ENCODE results near the gene CALN1. TPM values are rescaled to one million over a fixed set of nuclear protein-coding genes. Genes with fewer than 3 reads are reported as not detected.

CALN1 gene
- total RNA-seq, 1 donor from 2014 or later, result 0.52 TPM

- H3K9ac ChIP-seq (ENCODE audit: low read depth in 1 of 3, low read length in 3 of 3), result no peak overlapping the region
- no peaks in the 10 kb centered on the region for H3K9me3 ChIP-seq (ENCODE audit: control insufficient read depth in 3 of 3, low read length in 3 of 3)
- H3K36me3 ChIP-seq (ENCODE audit: control insufficient read depth in 3 of 3, insufficient read depth in 3 of 3, low read length in 3 of 3), result no peaks in the 10 kb centered on the region
- H3K4me1 ChIP-seq (ENCODE audit: control insufficient read depth in 3 of 3, insufficient read depth in 3 of 3, low read length in 3 of 3), result no peaks in the 10 kb centered on the region
- no peak overlapping the region for H3K4me3 ChIP-seq (ENCODE audit: low read length in 3 of 3)
- H3K27ac ChIP-seq (ENCODE audit: low read depth, low read length), result no peak overlapping the region
- peaks cover 0 to 5% (median 2%) of the 10 kb centered on the region in 3 donors for H3K27me3 ChIP-seq (ENCODE audit: control insufficient read depth in 3 of 3, insufficient read depth in 3 of 3, low read length in 3 of 3)
These were observed 26.4 kb upstream of the CALN1 start for GRCh38 chr7:72438491-72438890.

GRCh38 chr7:72437610-72438009 lies 25.5 kb upstream of the CALN1 start:
- Histone ChIP-seq H3K27ac (ENCODE audit: low read depth, low read length) (no peak overlapping the region), H3K4me1 (ENCODE audit: control insufficient read depth in 3 of 3, insufficient read depth in 3 of 3, low read length in 3 of 3) (no peaks in the 10 kb centered on the region), H3K36me3 (ENCODE audit: control insufficient read depth in 3 of 3, insufficient read depth in 3 of 3, low read length in 3 of 3) (no peaks in the 10 kb centered on the region), H3K9me3 (ENCODE audit: control insufficient read depth in 3 of 3, low read length in 3 of 3) (no peaks in the 10 kb centered on the region), H3K4me3 (ENCODE audit: low read length in 3 of 3) (no peak overlapping the region), H3K9ac (ENCODE audit: low read depth in 1 of 3, low read length in 3 of 3) (no peak overlapping the region), H3K27me3 (ENCODE audit: control insufficient read depth in 3 of 3, insufficient read depth in 3 of 3, low read length in 3 of 3) (peaks cover 0 to 2% (median 0%) of the 10 kb centered on the region in 3 donors)

- Histone ChIP-seq H3K27ac (ENCODE audit: low read depth, low read length) (no peak overlapping the region), H3K9ac (ENCODE audit: low read depth in 1 of 3, low read length in 3 of 3) (no peak overlapping the region), H3K27me3 (ENCODE audit: control insufficient read depth in 3 of 3, insufficient read depth in 3 of 3, low read length in 3 of 3) (peaks cover 0 to 5% (median 0%) of the 10 kb centered on the region in 3 donors), H3K36me3 (ENCODE audit: control insufficient read depth in 3 of 3, insufficient read depth in 3 of 3, low read length in 3 of 3) (no peaks in the 10 kb centered on the region), H3K4me1 (ENCODE audit: control insufficient read depth in 3 of 3, insufficient read depth in 3 of 3, low read length in 3 of 3) (no peaks in the 10 kb centered on the region), H3K9me3 (ENCODE audit: control insufficient read depth in 3 of 3, low read length in 3 of 3) (no peaks in the 10 kb centered on the region), H3K4me3 (ENCODE audit: low read length in 3 of 3) (no peak overlapping the region)
These were observed 25.0 kb upstream of the CALN1 start for GRCh38 chr7:72437061-72437585.

- Histone ChIP-seq H3K9me3 (ENCODE audit: control insufficient read depth in 3 of 3, low read length in 3 of 3) (no peaks in the 10 kb centered on the region), H3K27me3 (ENCODE audit: control insufficient read depth in 3 of 3, insufficient read depth in 3 of 3, low read length in 3 of 3) (peaks cover 0 to 7% (median 4%) of the 10 kb centered on the region in 3 donors), H3K4me3 (ENCODE audit: low read length in 3 of 3) (no peak overlapping the region), H3K9ac (ENCODE audit: low read depth in 1 of 3, low read length in 3 of 3) (no peak overlapping the region), H3K27ac (ENCODE audit: low read depth, low read length) (no peak overlapping the region), H3K36me3 (ENCODE audit: control insufficient read depth in 3 of 3, insufficient read depth in 3 of 3, low read length in 3 of 3) (no peaks in the 10 kb centered on the region), H3K4me1 (ENCODE audit: control insufficient read depth in 3 of 3, insufficient read depth in 3 of 3, low read length in 3 of 3) (no peaks in the 10 kb centered on the region)
These were observed 23.9 kb upstream of the CALN1 start for GRCh38 chr7:72435925-72436480.

- H3K9ac ChIP-seq (ENCODE audit: low read depth in 1 of 3, low read length in 3 of 3), result no peak overlapping the region
- no peak overlapping the region for H3K4me3 ChIP-seq (ENCODE audit: low read length in 3 of 3)
- peaks cover 0 to 11% (median 4%) of the 10 kb centered on the region in 3 donors for H3K27me3 ChIP-seq (ENCODE audit: control insufficient read depth in 3 of 3, insufficient read depth in 3 of 3, low read length in 3 of 3)
- H3K4me1 ChIP-seq (ENCODE audit: control insufficient read depth in 3 of 3, insufficient read depth in 3 of 3, low read length in 3 of 3), result no peaks in the 10 kb centered on the region
- H3K27ac ChIP-seq (ENCODE audit: low read depth, low read length), result no peak overlapping the region
- no peaks in the 10 kb centered on the region for H3K36me3 ChIP-seq (ENCODE audit: control insufficient read depth in 3 of 3, insufficient read depth in 3 of 3, low read length in 3 of 3)
- H3K9me3 ChIP-seq (ENCODE audit: control insufficient read depth in 3 of 3, low read length in 3 of 3), result no peaks in the 10 kb centered on the region
These were observed 23.2 kb upstream of the CALN1 start for GRCh38 chr7:72435366-72435765.

- Histone ChIP-seq H3K4me1 (ENCODE audit: control insufficient read depth in 3 of 3, insufficient read depth in 3 of 3, low read length in 3 of 3) (no peaks in the 10 kb centered on the region), H3K9me3 (ENCODE audit: control insufficient read depth in 3 of 3, low read length in 3 of 3) (no peaks in the 10 kb centered on the region), H3K27ac (ENCODE audit: low read depth, low read length) (no peak overlapping the region), H3K27me3 (ENCODE audit: control insufficient read depth in 3 of 3, insufficient read depth in 3 of 3, low read length in 3 of 3) (peaks cover 0 to 11% (median 4%) of the 10 kb centered on the region in 3 donors), H3K9ac (ENCODE audit: low read depth in 1 of 3, low read length in 3 of 3) (no peak overlapping the region), H3K4me3 (ENCODE audit: low read length in 3 of 3) (no peak overlapping the region), H3K36me3 (ENCODE audit: control insufficient read depth in 3 of 3, insufficient read depth in 3 of 3, low read length in 3 of 3) (no peaks in the 10 kb centered on the region)
These were observed 18.4 kb upstream of the CALN1 start for GRCh38 chr7:72430531-72430930.

GRCh38 chr7:72429316-72429715 lies 17.2 kb upstream of the CALN1 start:
- Histone ChIP-seq H3K9me3 (ENCODE audit: control insufficient read depth in 3 of 3, low read length in 3 of 3) (no peaks in the 10 kb centered on the region), H3K9ac (ENCODE audit: low read depth in 1 of 3, low read length in 3 of 3) (no peak overlapping the region), H3K4me1 (ENCODE audit: control insufficient read depth in 3 of 3, insufficient read depth in 3 of 3, low read length in 3 of 3) (no peaks in the 10 kb centered on the region), H3K27me3 (ENCODE audit: control insufficient read depth in 3 of 3, insufficient read depth in 3 of 3, low read length in 3 of 3) (peaks cover 0 to 11% (median 4%) of the 10 kb centered on the region in 3 donors), H3K36me3 (ENCODE audit: control insufficient read depth in 3 of 3, insufficient read depth in 3 of 3, low read length in 3 of 3) (no peaks in the 10 kb centered on the region), H3K4me3 (ENCODE audit: low read length in 3 of 3) (no peak overlapping the region), H3K27ac (ENCODE audit: low read depth, low read length) (no peak overlapping the region)

- Histone ChIP-seq H3K4me1 (ENCODE audit: control insufficient read depth in 3 of 3, insufficient read depth in 3 of 3, low read length in 3 of 3) (no peaks in the 10 kb centered on the region), H3K36me3 (ENCODE audit: control insufficient read depth in 3 of 3, insufficient read depth in 3 of 3, low read length in 3 of 3) (no peaks in the 10 kb centered on the region), H3K9me3 (ENCODE audit: control insufficient read depth in 3 of 3, low read length in 3 of 3) (peaks cover 0 to 2% (median 0%) of the 10 kb centered on the region in 3 donors), H3K4me3 (ENCODE audit: low read length in 3 of 3) (no peak overlapping the region), H3K27me3 (ENCODE audit: control insufficient read depth in 3 of 3, insufficient read depth in 3 of 3, low read length in 3 of 3) (no peaks in the 10 kb centered on the region), H3K9ac (ENCODE audit: low read depth in 1 of 3, low read length in 3 of 3) (no peak overlapping the region), H3K27ac (ENCODE audit: low read depth, low read length) (no peak overlapping the region)
These were observed 4.7 kb upstream of the CALN1 start for GRCh38 chr7:72416846-72417245.

GRCh38 chr7:72415586-72415985 lies 3.4 kb upstream of the CALN1 start:
- no peaks in the 10 kb centered on the region for H3K4me1 ChIP-seq (ENCODE audit: control insufficient read depth in 3 of 3, insufficient read depth in 3 of 3, low read length in 3 of 3)

GRCh38 chr7:72413886-72414285 lies 1.7 kb upstream of the CALN1 start:
- Histone ChIP-seq H3K4me1 (ENCODE audit: control insufficient read depth in 3 of 3, insufficient read depth in 3 of 3, low read length in 3 of 3) (no peaks in the 10 kb centered on the region), H3K9me3 (ENCODE audit: control insufficient read depth in 3 of 3, low read length in 3 of 3) (peaks cover 0 to 2% (median 0%) of the 10 kb centered on the region in 3 donors), H3K9ac (ENCODE audit: low read depth in 1 of 3, low read length in 3 of 3) (no peak overlapping the region), H3K27me3 (ENCODE audit: control insufficient read depth in 3 of 3, insufficient read depth in 3 of 3, low read length in 3 of 3) (no peaks in the 10 kb centered on the region), H3K36me3 (ENCODE audit: control insufficient read depth in 3 of 3, insufficient read depth in 3 of 3, low read length in 3 of 3) (no peaks in the 10 kb centered on the region), H3K27ac (ENCODE audit: low read depth, low read length) (no peak overlapping the region), H3K4me3 (ENCODE audit: low read length in 3 of 3) (no peak overlapping the region)

More at GRCh38 chr7:72415586-72415985, 3.4 kb upstream of the CALN1 start:
- H3K4me3 ChIP-seq (ENCODE audit: low read length in 3 of 3), result no peak overlapping the region
- H3K9me3 ChIP-seq (ENCODE audit: control insufficient read depth in 3 of 3, low read length in 3 of 3), result peaks cover 0 to 2% (median 0%) of the 10 kb centered on the region in 3 donors
- no peaks in the 10 kb centered on the region for H3K36me3 ChIP-seq (ENCODE audit: control insufficient read depth in 3 of 3, insufficient read depth in 3 of 3, low read length in 3 of 3)
- H3K27me3 ChIP-seq (ENCODE audit: control insufficient read depth in 3 of 3, insufficient read depth in 3 of 3, low read length in 3 of 3), result no peaks in the 10 kb centered on the region
- no peak overlapping the region for H3K27ac ChIP-seq (ENCODE audit: low read depth, low read length)
- H3K9ac ChIP-seq (ENCODE audit: low read depth in 1 of 3, low read length in 3 of 3), result no peak overlapping the region
